Endothelial cell of umbilical vein (primary cell): ENCODE results near the gene AKT3. TPM values are rescaled to one million over a fixed set of nuclear protein-coding genes. Genes with fewer than 3 reads are reported as not detected.

ENCODE experiments used
- BruUV-seq: library from RNA; stranded (reverse); fragments of 400-500 nt; replicated peaks from 2 replicates; lab custom pipeline; 2021; lab: Mats Ljungman, UMichigan
- CTCF ChIA-PET: fragments of 300-600, 350-600 bp; sonication (Branson Sonifier 250); formaldehyde crosslinking; loops from one replicate; lab custom pipeline; 2021; ENCODE audit warnings: antibody characterized with exemption, inconsistent platforms; lab: Charles Lee
- POLR2A ChIA-PET: fragments of 300-600, 350-600 bp; sonication (Branson Sonifier 250); formaldehyde crosslinking; loops from one replicate; lab custom pipeline; 2021; ENCODE audit warnings: antibody characterized with exemption, inconsistent platforms; lab: Charles Lee
- DNase-seq: peaks from one replicate; pipeline ENCODE4 v3.0.0-alpha.2; 2011; ENCODE audit warnings: low read depth, low spot score
- FAIRE-seq: peaks from 2 replicates; lab custom pipeline; 2011; peaks lifted over from hg19 to GRCh38; lab: Jason Lieb, UNC
- H2AFZ ChIP-seq: 2 replicates; pipeline ENCODE4 v1.6.0; 2012; ENCODE audit warnings: low read depth, low read length, control low read depth, inconsistent platforms
- H3K27ac ChIP-seq: 2 replicates; pipeline ENCODE4 v1.5.1; 2011; ENCODE audit warnings: low read depth, mild to moderate bottlenecking, control low read depth, low read length, moderate library complexity; ENCODE audit not compliant: insufficient read depth
- H3K27me3 ChIP-seq, 2 experiments: 2 replicates each; pipeline versions ENCODE4 v1.6.0 to v1.6.1; 2011; ENCODE audit warnings: low read length in 2 of 2, mixed read lengths in 1 of 2; ENCODE audit not compliant: control insufficient read depth in 2 of 2, insufficient read depth in 2 of 2
- H3K36me3 ChIP-seq, 2 experiments: 2 replicates in 1 of 2; 3 replicates in 1 of 2; pipeline ENCODE4 v1.5.1; 2011; ENCODE audit warnings: low read length in 2 of 2, mild to moderate bottlenecking in 1 of 2, moderate library complexity in 1 of 2; ENCODE audit not compliant: control insufficient read depth in 2 of 2, insufficient read depth in 2 of 2; ENCODE audit errors: extremely low read depth in 1 of 2
- H3K4me1 ChIP-seq: 3 replicates; pipeline ENCODE4 v1.5.1; 2011; ENCODE audit warnings: mild to moderate bottlenecking, low read length; ENCODE audit not compliant: control insufficient read depth, insufficient read depth; ENCODE audit errors: extremely low read depth
- H3K4me2 ChIP-seq: 2 replicates; pipeline ENCODE4 v1.6.1; 2011; ENCODE audit warnings: low read length, control low read depth, mixed read lengths; ENCODE audit not compliant: insufficient read depth
- H3K4me3 ChIP-seq, 3 experiments: fragments of 200-600 bp in 1 of 3; sonication (generic), shearing (Covaris generic) in 1 of 3; replicated peaks in 1 of 3; 2 replicates each; pipeline ENCODE4 v1.5.1; 2011 to 2016; ENCODE audit warnings: control low read depth in 3 of 3, low read length in 3 of 3, mild to moderate bottlenecking in 2 of 3, inconsistent platforms in 1 of 3, low read depth in 1 of 3, moderate library complexity in 1 of 3; ENCODE audit not compliant: insufficient read depth in 1 of 3
- H3K79me2 ChIP-seq: 2 replicates; pipeline ENCODE4 v1.6.0; 2012; ENCODE audit warnings: low read length, inconsistent platforms; ENCODE audit not compliant: control insufficient read depth, insufficient read depth
- H3K9ac ChIP-seq: replicated peaks from 2 replicates; pipeline ENCODE3; 2011; ENCODE audit warnings: low read length, control low read depth; ENCODE audit not compliant: insufficient read depth; ENCODE audit errors: extremely low read depth
- H3K9me1 ChIP-seq: replicated peaks from 3 replicates; pipeline ENCODE4 v1.6.0; 2011; ENCODE audit warnings: mild to moderate bottlenecking, low read length; ENCODE audit not compliant: control insufficient read depth, insufficient read depth; ENCODE audit errors: extremely low read depth
- H3K9me3 ChIP-seq: replicated peaks from 2 replicates; pipeline ENCODE4 v1.5.1; 2012; ENCODE audit warnings: low read length, inconsistent platforms; ENCODE audit not compliant: control insufficient read depth, insufficient read depth
- H4K20me1 ChIP-seq: replicated peaks from 2 replicates; pipeline ENCODE3; 2011; ENCODE audit warnings: mild to moderate bottlenecking, low read length; ENCODE audit not compliant: control insufficient read depth, insufficient read depth; ENCODE audit errors: extremely low read depth
- EZH2 ChIP-seq: IDR thresholded peaks from 2 replicates; pipeline ENCODE4 v1.6.1; 2012; ENCODE audit warnings: borderline replicate concordance, low read depth, mild to moderate bottlenecking, moderate library complexity, low read length, inconsistent platforms; ENCODE audit not compliant: severe bottlenecking
- FOS ChIP-seq: IDR thresholded peaks from 2 replicates; pipeline ENCODE4 v1.6.1; 2011; ENCODE audit warnings: mild to moderate bottlenecking, low read length, moderate library complexity, borderline replicate concordance; ENCODE audit not compliant: insufficient read depth
- GATA2 ChIP-seq: IDR thresholded peaks from 2 replicates; pipeline ENCODE4 v1.7.0; 2011; ENCODE audit warnings: low read depth, mild to moderate bottlenecking, moderate library complexity, mixed read lengths, low read length; ENCODE audit not compliant: insufficient read length, insufficient read depth
- JUN ChIP-seq: IDR thresholded peaks from 2 replicates; pipeline ENCODE4 v1.6.1; 2011; ENCODE audit warnings: borderline replicate concordance, low read depth; ENCODE audit not compliant: insufficient read length, insufficient read depth
- MYC ChIP-seq: IDR thresholded peaks from one replicate; pipeline ENCODE4 v1.6.1; 2011; ENCODE audit warnings: mild to moderate bottlenecking, low read depth, low read length
- POLR2A ChIP-seq: IDR thresholded peaks from 2 replicates; pipeline ENCODE4 v1.6.1; 2012; ENCODE audit warnings: low read depth, mild to moderate bottlenecking, control low read depth, low read length
- POLR2AphosphoS5 ChIP-seq: IDR thresholded peaks from 2 replicates; pipeline ENCODE4 v1.6.1; 2012; ENCODE audit warnings: low read depth, mild to moderate bottlenecking, control low read depth, low read length, moderate library complexity; ENCODE audit not compliant: insufficient read depth
- dilution Hi-C: fragments of 300-500 bp; cut with MboI; formaldehyde crosslinking; loops from one replicate; pipeline ENCODE4 v1.15.0; 2019; ENCODE audit warnings: low sequenced_read_pairs; ENCODE audit not compliant: extremely low pct_ligation_motif_present
- intact Hi-C: fragments of 100-400 bp; cut with micrococcal nuclease; formaldehyde crosslinking; loops from one replicate; pipeline ENCODE4 v1.10.0; 2022
- polyA plus RNA-seq, 4 experiments: library from polyadenylated mRNA; depleted of rRNA in 3 of 4; stranded (reverse) in 3 of 4; unstranded in 1 of 4; fragments of >200 nt; gene quantifications; 2 replicates each; pipeline versions ENCODE4 v1.2.1 to v1.2.3, GENCODE V29; 2011 to 2012; ENCODE audit warnings: missing spikeins in 1 of 4
- total RNA-seq: library from RNA; stranded (reverse); gene quantifications from 2 replicates; pipeline ENCODE4 v1.2.3, GENCODE V29; 2021
- TF ChIP-seq, protein P1 (sequence below), 2 donors: IDR thresholded peaks; 1 replicate in 1 of 2; 2 replicates in 1 of 2; pipeline ENCODE4 v1.5.1; 2011; ENCODE audit warnings: low read length in 2 of 2, mild to moderate bottlenecking in 2 of 2, moderate library complexity in 2 of 2, control low read depth in 1 of 2, inconsistent platforms in 1 of 2, low read depth in 1 of 2; ENCODE audit not compliant: insufficient read depth in 1 of 2; ENCODE audit errors: extremely low read depth in 1 of 2
- TF ChIP-seq, protein P2 (sequence below): IDR thresholded peaks from 2 replicates; pipeline ENCODE4 v1.6.1; 2011; ENCODE audit not compliant: insufficient read depth, insufficient read length

Gene AKT3
- total and polyA plus RNA-seq, 2 donors (not counting 3 experiments of a cell fraction or from before 2014, with no cell fraction given), result 20.6 to 97.1 TPM

- TF ChIP-seq MYC, result no peak
- no peak for TF ChIP-seq EZH2
- TF ChIP-seq, protein P1, sequence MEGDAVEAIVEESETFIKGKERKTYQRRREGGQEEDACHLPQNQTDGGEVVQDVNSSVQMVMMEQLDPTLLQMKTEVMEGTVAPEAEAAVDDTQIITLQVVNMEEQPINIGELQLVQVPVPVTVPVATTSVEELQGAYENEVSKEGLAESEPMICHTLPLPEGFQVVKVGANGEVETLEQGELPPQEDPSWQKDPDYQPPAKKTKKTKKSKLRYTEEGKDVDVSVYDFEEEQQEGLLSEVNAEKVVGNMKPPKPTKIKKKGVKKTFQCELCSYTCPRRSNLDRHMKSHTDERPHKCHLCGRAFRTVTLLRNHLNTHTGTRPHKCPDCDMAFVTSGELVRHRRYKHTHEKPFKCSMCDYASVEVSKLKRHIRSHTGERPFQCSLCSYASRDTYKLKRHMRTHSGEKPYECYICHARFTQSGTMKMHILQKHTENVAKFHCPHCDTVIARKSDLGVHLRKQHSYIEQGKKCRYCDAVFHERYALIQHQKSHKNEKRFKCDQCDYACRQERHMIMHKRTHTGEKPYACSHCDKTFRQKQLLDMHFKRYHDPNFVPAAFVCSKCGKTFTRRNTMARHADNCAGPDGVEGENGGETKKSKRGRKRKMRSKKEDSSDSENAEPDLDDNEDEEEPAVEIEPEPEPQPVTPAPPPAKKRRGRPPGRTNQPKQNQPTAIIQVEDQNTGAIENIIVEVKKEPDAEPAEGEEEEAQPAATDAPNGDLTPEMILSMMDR (IDR thresholded peaks at IDR 0.05; ENCODE audit: extremely low read depth in 1 of 2, insufficient read depth in 1 of 2, low read depth in 1 of 2, low read length in 2 of 2), result no peak
- TF ChIP-seq FOS, result no peak
- no peak for TF ChIP-seq JUN
- no peak for TF ChIP-seq GATA2
- TF ChIP-seq POLR2A, result no peak
- TF ChIP-seq POLR2AphosphoS5, result no peak
- TF ChIP-seq, protein P2, sequence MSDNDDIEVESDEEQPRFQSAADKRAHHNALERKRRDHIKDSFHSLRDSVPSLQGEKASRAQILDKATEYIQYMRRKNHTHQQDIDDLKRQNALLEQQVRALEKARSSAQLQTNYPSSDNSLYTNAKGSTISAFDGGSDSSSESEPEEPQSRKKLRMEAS, result no peak
- no peak overlapping the region for H3K4me3 ChIP-seq
- H3K4me1 ChIP-seq, result peaks cover 18% of the 10 kb centered on the region
- intact Hi-C loops (no loop called here), dilution Hi-C loops (no loop called here)
- ChIA-PET CTCF (interaction anchor here (1.4 to 1.5 kb wide), 3 partner anchors 8 to 13 kb away, joined by 3 to 4 read pairs (median 3); no protein-coding TSS in a partner anchor), POLR2A (no interaction called here)
- H3K27me3 ChIP-seq, result no peaks in the 10 kb centered on the region
- no peaks in the 10 kb centered on the region for H3K9me1 ChIP-seq
- H3K27ac ChIP-seq, result no peak overlapping the region
- H2AFZ ChIP-seq, result no peak overlapping the region
- DNase-seq (no peak), FAIRE-seq (no peak)
- no peak overlapping the region for H3K4me2 ChIP-seq
- no peaks in the 10 kb centered on the region for H3K36me3 ChIP-seq
- no peaks in the 10 kb centered on the region for H3K9me3 ChIP-seq
- H3K79me2 ChIP-seq, result peaks cover 47% of the 10 kb centered on the region
- BruUV-seq, result no TSS peak
- no peaks in the 10 kb centered on the region for H4K20me1 ChIP-seq
- no peak overlapping the region for H3K9ac ChIP-seq
Observed at GRCh38 chr1:243786531-243786930, 63.5 kb downstream of the AKT3 start.
